Stomach (tissue), 4 donors: Measurements from ENCODE around the gene AATF.

Source experiments
- CTCF ChIP-seq, 7 experiments: fragments of 450-650 bp in 4 of 7; fragments of 200-600 bp in 3 of 7; sonication (generic) in 3 of 7; IDR thresholded peaks; one replicate each; pipeline ENCODE4 v1.5.1; 2016 to 2019; ENCODE audit warnings: antibody characterized with exemption in 7 of 7, control low read depth in 2 of 7, mild to moderate bottlenecking in 1 of 7
- POLR2A ChIP-seq, 4 donors: fragments of 450-650 bp; IDR thresholded peaks; one replicate each; pipeline ENCODE4 v1.6.1; 2016; ENCODE audit warnings: antibody characterized with exemption in 4 of 4, control low read depth in 2 of 4, mild to moderate bottlenecking in 1 of 4, moderate library complexity in 1 of 4

GRCh38 chr17:37097154-37097553 lies 148.4 kb downstream of the AATF start:
- no peak for TF ChIP-seq CTCF (IDR thresholded peaks at IDR 0.05)
- TF ChIP-seq POLR2A (IDR thresholded peaks at IDR 0.05): no peak
